NT2/D1 (cell line): Measurements from ENCODE around the gene PPP3CA.

ENCODE experiments used
- SUZ12 ChIP-seq: IDR thresholded peaks from 2 replicates; pipeline ENCODE4 v1.6.1; 2011; ENCODE audit not compliant: insufficient read length, insufficient read depth; ENCODE audit errors: extremely low read depth
- YY1 ChIP-seq: IDR thresholded peaks from 2 replicates; pipeline ENCODE4 v1.6.1; 2011; ENCODE audit not compliant: insufficient read length, insufficient read depth
- ZNF274 ChIP-seq: IDR thresholded peaks from 2 replicates; pipeline ENCODE4 v1.6.1; 2011; ENCODE audit warnings: mild to moderate bottlenecking, low read depth, low read length

DNA sequence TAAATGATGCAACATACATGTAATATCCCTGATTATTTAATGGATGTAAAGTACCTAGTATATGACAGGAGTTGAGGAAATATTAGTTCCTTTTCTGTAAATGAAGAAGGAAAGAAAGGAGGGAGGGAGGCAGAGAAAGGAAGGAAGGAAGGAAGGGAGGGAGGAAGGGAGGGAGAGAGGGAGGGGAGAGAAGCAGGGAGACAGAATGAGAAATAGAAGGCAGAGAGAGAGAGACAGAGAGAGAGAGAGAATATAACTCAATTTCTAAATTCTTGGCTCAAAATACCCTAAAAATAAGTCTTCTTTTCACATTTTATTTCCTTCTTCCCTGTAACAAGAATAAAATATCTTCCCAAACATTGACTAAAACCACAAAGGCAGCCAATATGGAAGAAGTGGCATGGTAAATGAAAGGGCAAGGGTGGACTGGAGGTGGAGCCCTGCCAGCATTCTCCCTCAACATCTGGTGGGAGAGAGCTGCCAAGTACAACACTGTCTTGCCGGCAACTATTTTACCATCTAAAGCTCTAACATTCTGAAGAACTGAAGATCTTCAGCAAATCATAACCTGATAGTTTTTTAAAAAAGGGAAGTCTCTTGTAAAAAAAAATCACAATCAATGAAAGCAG is 245.1 kb downstream of the PPP3CA start:
- TF ChIP-seq ZNF274 (no peak), YY1 (no peak), SUZ12 (no peak)
